ENCODE results near the gene SV2A. TPM values are rescaled to one million over a fixed set of nuclear protein-coding genes. Genes with fewer than 3 reads are reported as not detected.

The SV2A gene
- polyA plus RNA-seq, 3 donors: 7.5 to 8.2 (median 8.2) TPM

GRCh38 chr1:149932474-149932873, 14.8 kb upstream of the SV2A start:
- DNase-seq: no peak

GRCh38 chr1:149931212-149931790, 13.7 kb upstream of the SV2A start:
- no peak for DNase-seq

- no peak for DNase-seq
Measured at GRCh38 chr1:149929856-149930255, 12.2 kb upstream of the SV2A start.

GRCh38 chr1:149928401-149928724, 10.7 kb upstream of the SV2A start:
- DNase-seq: no peak

GRCh38 chr1:149927563-149928400, 10.1 kb upstream of the SV2A start, which contains the start of gene SF3B4:
Gene SF3B4 (minus strand): TSS chr1:149927803. CDS start chr1:149927759, 44 bp downstream.
- peak; percentile 94 for DNase-seq

GRCh38 chr1:149927056-149927562, 9.5 kb upstream of the SV2A start:
- DNase-seq: no peak

- no peak for DNase-seq
Measured at GRCh38 chr1:149926296-149926695, 8.7 kb upstream of the SV2A start.

- no peak for DNase-seq
Measured at GRCh38 chr1:149925751-149926150, 8.1 kb upstream of the SV2A start.

GRCh38 chr1:149925345-149925744, 7.7 kb upstream of the SV2A start:
- DNase-seq: no peak

- no peak for DNase-seq
Measured at GRCh38 chr1:149923626-149924025, 6.0 kb upstream of the SV2A start.

- DNase-seq: no peak
Measured at GRCh38 chr1:149916898-149917252, 769 bp downstream of the SV2A start.

- no peak for DNase-seq
Measured at GRCh38 chr1:149916193-149916897, 1.3 kb downstream of the SV2A start.

GRCh38 chr1:149915429-149916192, 2.0 kb downstream of the SV2A start:
- no peak for DNase-seq

- DNase-seq: no peak
Measured at GRCh38 chr1:149914545-149914944, 3.1 kb downstream of the SV2A start.

GRCh38 chr1:149906570-149907075, 11.0 kb downstream of the SV2A start:
- no peak for DNase-seq

GRCh38 chr1:149903836-149904491, 13.7 kb downstream of the SV2A start:
- DNase-seq: no peak

GRCh38 chr1:149899460-149900284, 18.0 kb downstream of the SV2A start, which contains the start of gene BOLA1:
Gene BOLA1 (plus strand): TSS chr1:149899568. CDS start chr1:149900060, 492 bp downstream.
- DNase-seq: peak; percentile 93

- no peak for DNase-seq
Measured at GRCh38 chr1:149896575-149896974, 21.1 kb downstream of the SV2A start.

GRCh38 chr1:149888999-149889289, 28.7 kb downstream of the SV2A start:
- DNase-seq: peak; percentile 48

GRCh38 chr1:149888247-149888998, 29.2 kb downstream of the SV2A start:
- DNase-seq: peak; percentile 93
